ENCODE data around the gene BTNL9. TPM values are rescaled to one million over a fixed set of nuclear protein-coding genes. Genes with fewer than 3 reads are reported as not detected.
A peak's percentile ranks its signal among the peaks of the same experiment; 100 is the strongest.

Gene BTNL9
- total and polyA plus RNA-seq, 9 of the 15 experiments (the other 6 are each of a cell fraction or from before 2014, with no cell fraction given): 3.7 to 86.7 (median 29.4) TPM

DNA sequence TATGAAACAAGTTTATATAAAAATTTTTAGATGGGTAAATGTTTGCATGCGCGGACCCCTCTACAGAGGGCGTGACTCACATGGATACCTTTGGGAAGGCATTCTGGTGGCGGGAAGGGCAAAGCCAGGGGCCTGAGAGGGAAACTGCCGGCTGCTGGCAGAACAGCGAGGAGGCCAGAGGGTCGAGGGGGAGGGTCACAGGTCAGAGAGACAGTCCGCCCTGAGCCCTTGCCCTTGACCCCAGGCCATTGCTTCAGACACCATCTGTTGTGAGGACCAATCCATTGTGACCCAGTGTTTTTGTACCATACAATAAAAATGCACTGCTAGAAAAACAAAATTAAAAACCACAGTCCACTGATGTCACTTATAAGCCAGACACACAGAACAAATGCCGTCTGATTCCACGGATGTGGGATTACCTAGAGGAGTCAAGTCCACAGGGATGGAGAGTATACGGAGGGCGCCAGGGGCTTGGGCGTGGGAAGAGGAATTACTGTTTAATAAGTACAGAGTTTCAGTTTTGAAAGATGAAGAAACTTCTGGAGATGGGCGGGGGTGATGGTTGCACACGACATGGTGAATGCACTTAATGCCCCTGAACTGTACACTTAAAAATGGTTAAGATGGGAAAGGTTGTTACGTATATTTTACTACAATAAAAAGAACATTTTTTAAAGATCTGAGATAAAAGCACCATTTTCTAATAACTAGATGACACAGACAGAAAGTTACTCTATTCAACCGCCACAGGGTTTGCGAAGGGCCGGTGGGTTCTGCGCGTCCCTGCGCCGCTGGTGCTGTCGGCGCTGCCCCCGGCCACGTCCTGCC lies 12.0 kb downstream of the BTNL9 start (continued):
- TF ChIP-seq EWSR1 (IDR thresholded peaks at IDR 0.05; ENCODE audit: borderline replicate concordance, low read depth, partially characterized antibody) (no peak), KLF6 (CRISPR knock-in tag; IDR thresholded peaks at IDR 0.05; ENCODE audit: borderline replicate concordance) (no peak), RUNX1 (IDR thresholded peaks at IDR 0.05; ENCODE audit: low read depth) (no peak), CBX5 (IDR thresholded peaks at IDR 0.05; ENCODE audit: borderline replicate concordance, low read depth) (no peak), CHD7 (IDR thresholded peaks at IDR 0.05; ENCODE audit: low read depth, low read length) (no peak), NR1H2 (CRISPR knock-in tag; IDR thresholded peaks at IDR 0.05) (no peak), NRF1 (conservative IDR thresholded peaks at IDR 0.05 in 1 of 2, IDR thresholded peaks at IDR 0.05 in 1 of 2) (peak in 1 of 2 experiments; percentile 51; a peak in 2 of 4 replicates), MYBL2 (IDR thresholded peaks at IDR 0.05; ENCODE audit: low read depth) (no peak), MYBL2 (CRISPR knock-in tag; IDR thresholded peaks at IDR 0.05; ENCODE audit: borderline replicate concordance) (no peak), CEBPG (CRISPR knock-in tag; IDR thresholded peaks at IDR 0.05) (no peak; the same call in 1 of the 2 replicates), CEBPG (tag; conservative IDR thresholded peaks at IDR 0.05 in 1 of 2, IDR thresholded peaks at IDR 0.05 in 1 of 2) (no peak), HNRNPH1 (optimal IDR thresholded peaks at IDR 0.05; ENCODE audit: low read depth, low read length) (no peak)
